NCI-H226 (cell line): ENCODE results near the gene CLPTM1.
"Not testable (repeated sequence)": the region's sequence is repeated elsewhere in the genome, so short reads cannot be mapped to it uniquely, and the experiment has no call there.

ENCODE experiments used
- DNase-seq: peaks from one replicate; pipeline ENCODE4 v3.0.0-alpha.2; 2015

CLPTM1 gene

GRCh38 chr19:44954649-44955504, at the start of gene CLPTM1:
TSS of gene CLPTM1 (plus strand) at chr19:44955380. CDS start at chr19:44955396, 16 bp downstream.
- peak; percentile 93 for DNase-seq

GRCh38 chr19:44905437-44906160, 49.6 kb upstream of the CLPTM1 start, which contains the start of gene APOE:
TSS of gene APOE (plus strand) at chr19:44905796. CDS start at chr19:44906625, 829 bp downstream.
- DNase-seq = no peak

GRCh38 chr19:44907613-44908012, 47.6 kb upstream of the CLPTM1 start:
- no peak for DNase-seq

GRCh38 chr19:44908074-44908835, 46.9 kb upstream of the CLPTM1 start:
- no peak for DNase-seq

GRCh38 chr19:44908836-44909261, 46.3 kb upstream of the CLPTM1 start:
- no peak for DNase-seq

GRCh38 chr19:44909775-44910174, 45.4 kb upstream of the CLPTM1 start:
- DNase-seq = no peak

GRCh38 chr19:44911896-44912295, 43.3 kb upstream of the CLPTM1 start:
- DNase-seq = not testable (repeated sequence)

- no peak for DNase-seq
Observed at GRCh38 chr19:44912854-44913253, 42.3 kb upstream of the CLPTM1 start.

- DNase-seq = not testable (repeated sequence)
Observed at GRCh38 chr19:44913512-44914432, 41.4 kb upstream of the CLPTM1 start.

- DNase-seq = peak; percentile 67
Observed at GRCh38 chr19:44914433-44915206, 40.6 kb upstream of the CLPTM1 start, which contains the start of gene APOC1. TSS of gene APOC1 (plus strand) at chr19:44914608. CDS start at chr19:44914892, 284 bp downstream.

GRCh38 chr19:44924243-44924725, 30.9 kb upstream of the CLPTM1 start:
- DNase-seq = no peak

- no peak for DNase-seq
Observed at GRCh38 chr19:44925114-44925891, 29.9 kb upstream of the CLPTM1 start.

- DNase-seq = not testable (repeated sequence)
Observed at GRCh38 chr19:44926245-44927077, 28.7 kb upstream of the CLPTM1 start.

GRCh38 chr19:44927746-44928145, 27.4 kb upstream of the CLPTM1 start:
- DNase-seq = peak; percentile 33

GRCh38 chr19:44930088-44930487, 25.1 kb upstream of the CLPTM1 start:
- no peak for DNase-seq

- DNase-seq = no peak
Observed at GRCh38 chr19:44931541-44931940, 23.6 kb upstream of the CLPTM1 start.

- no peak for DNase-seq
Observed at GRCh38 chr19:44939668-44940067, 15.5 kb upstream of the CLPTM1 start.

GRCh38 chr19:44942067-44942571, 13.1 kb upstream of the CLPTM1 start, which contains the start of gene APOC4:
TSS of gene APOC4 (plus strand) at chr19:44942237. CDS start at chr19:44942278, 41 bp downstream.
- no peak for DNase-seq

GRCh38 chr19:44943801-44944249, 11.4 kb upstream of the CLPTM1 start:
- DNase-seq = no peak
